Mononuclear cell (primary cell): Measurements from ENCODE around the gene AP2A2. TPM values are rescaled to one million over a fixed set of nuclear protein-coding genes. Genes with fewer than 3 reads are reported as not detected.
"Not testable (repeated sequence)": the region's sequence is repeated elsewhere in the genome, so short reads cannot be mapped to it uniquely, and the experiment has no call there.

Source experiments
- H3K27me3 ChIP-seq: 2 replicates; pipeline ENCODE4 v1.6.0; 2011; ENCODE audit warnings: low read length, control low read depth; ENCODE audit not compliant: insufficient read depth
- H3K4me1 ChIP-seq: 2 replicates; pipeline ENCODE4 v1.5.1; 2011; ENCODE audit warnings: mild to moderate bottlenecking, low read length, control low read depth; ENCODE audit not compliant: insufficient read depth
- H3K4me3 ChIP-seq: 2 replicates; pipeline ENCODE4 v1.5.1; 2011; ENCODE audit warnings: mild to moderate bottlenecking, low read length, moderate library complexity
- H3K9me3 ChIP-seq: 2 replicates; pipeline ENCODE4 v1.5.1; 2011; ENCODE audit warnings: low read depth, mild to moderate bottlenecking, control low read depth, low read length
- total RNA-seq: library from RNA; depleted of rRNA; stranded (reverse); fragments of >200 nt; gene quantifications from one replicate; pipeline ENCODE4 v1.2.3, GENCODE V29; 2012

AP2A2 gene
- total RNA-seq, 1 donor, result 40.0 TPM

DNA sequence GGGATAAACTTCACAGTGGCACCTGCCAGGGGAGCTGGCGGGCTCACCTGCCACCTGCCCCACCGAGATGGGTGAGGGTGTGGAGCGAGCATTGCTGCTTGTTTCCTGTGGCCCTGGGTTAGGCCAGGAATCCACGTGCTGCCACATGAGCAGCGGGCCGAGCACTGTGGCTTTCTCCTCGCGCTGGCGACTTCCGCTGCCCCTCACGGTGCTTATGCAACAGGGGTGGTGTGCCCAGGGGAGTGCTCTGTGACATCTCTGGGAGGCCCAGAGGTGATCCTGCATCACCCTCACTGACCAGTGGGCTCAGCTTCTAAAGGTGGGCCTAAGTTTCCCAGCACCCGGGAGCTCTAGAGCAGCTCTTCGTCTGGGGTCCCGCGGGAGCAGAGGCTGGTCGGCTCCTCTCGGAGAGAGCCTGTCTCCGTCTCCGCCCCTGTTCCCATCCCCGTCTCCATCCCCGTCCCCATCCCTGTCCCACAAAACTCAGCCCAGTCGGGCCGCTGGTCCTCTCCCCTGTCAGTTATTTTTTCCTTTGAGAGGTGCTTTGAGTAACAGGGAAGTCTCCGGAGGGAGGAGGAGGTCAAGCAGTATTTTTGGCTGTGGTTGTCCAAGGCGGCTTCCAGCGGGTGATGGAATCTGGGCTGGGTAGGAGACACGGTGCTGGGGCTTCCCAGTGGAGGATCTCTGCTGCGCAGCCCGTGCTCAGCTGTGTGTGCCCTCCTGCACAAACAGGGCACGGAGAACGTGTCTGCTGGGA is 42.5 kb downstream of the AP2A2 start:
- H3K27me3 ChIP-seq, result no peaks in the 10 kb centered on the region

GRCh38 chr11:968822-969221 is 43.2 kb downstream of the AP2A2 start:
- Histone ChIP-seq H3K27me3 (no peaks in the 10 kb centered on the region), H3K4me1 (peaks cover 20% of the 10 kb centered on the region), H3K9me3 (no peaks in the 10 kb centered on the region), H3K4me3 (no peak overlapping the region)

More for the DNA sequence above, 42.5 kb downstream of the AP2A2 start:
- H3K9me3 ChIP-seq, result no peaks in the 10 kb centered on the region
- H3K4me3 ChIP-seq, result no peak overlapping the region
- H3K4me1 ChIP-seq, result peaks cover 20% of the 10 kb centered on the region

GRCh38 chr11:969651-970205 is 44.1 kb downstream of the AP2A2 start:
- Histone ChIP-seq H3K4me1 (peaks cover 20% of the 10 kb centered on the region), H3K4me3 (no peak overlapping the region), H3K27me3 (no peaks in the 10 kb centered on the region), H3K9me3 (no peaks in the 10 kb centered on the region)

DNA sequence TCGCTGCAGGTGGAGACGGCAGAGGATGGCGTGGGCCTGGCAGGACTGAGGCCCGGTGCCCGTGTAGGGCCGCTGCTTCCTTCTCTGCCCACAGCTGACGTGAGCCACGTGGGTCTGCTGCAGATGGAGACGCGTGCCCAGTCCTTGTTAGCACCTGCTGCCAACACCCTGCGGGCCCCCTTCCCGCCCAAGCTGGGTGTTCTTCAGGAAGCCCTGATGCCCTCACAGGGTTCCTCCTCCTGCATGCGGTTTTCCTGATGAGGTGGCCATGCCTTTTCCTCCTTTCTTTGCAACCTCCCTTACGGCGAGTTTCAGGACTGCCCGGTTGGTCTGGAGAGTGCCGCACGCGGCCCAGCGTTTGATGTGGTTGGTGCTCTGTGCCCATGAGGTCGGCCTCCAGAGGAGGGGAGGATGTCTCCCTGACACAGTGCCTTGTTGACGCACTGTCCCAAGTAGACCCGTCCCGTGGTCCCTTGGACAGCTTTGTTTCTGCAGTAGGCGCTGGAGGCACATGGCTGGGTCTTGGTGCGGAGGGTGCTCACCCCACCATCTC is 44.7 kb downstream of the AP2A2 start:
- Histone ChIP-seq H3K9me3 (no peaks in the 10 kb centered on the region), H3K4me3 (no peak overlapping the region), H3K4me1 (peaks cover 20% of the 10 kb centered on the region), H3K27me3 (no peaks in the 10 kb centered on the region)

GRCh38 chr11:971092-971690 is 45.5 kb downstream of the AP2A2 start:
- Histone ChIP-seq H3K4me3 (no peak overlapping the region), H3K9me3 (no peaks in the 10 kb centered on the region), H3K4me1 (peaks cover 20% of the 10 kb centered on the region), H3K27me3 (no peaks in the 10 kb centered on the region)

DNA sequence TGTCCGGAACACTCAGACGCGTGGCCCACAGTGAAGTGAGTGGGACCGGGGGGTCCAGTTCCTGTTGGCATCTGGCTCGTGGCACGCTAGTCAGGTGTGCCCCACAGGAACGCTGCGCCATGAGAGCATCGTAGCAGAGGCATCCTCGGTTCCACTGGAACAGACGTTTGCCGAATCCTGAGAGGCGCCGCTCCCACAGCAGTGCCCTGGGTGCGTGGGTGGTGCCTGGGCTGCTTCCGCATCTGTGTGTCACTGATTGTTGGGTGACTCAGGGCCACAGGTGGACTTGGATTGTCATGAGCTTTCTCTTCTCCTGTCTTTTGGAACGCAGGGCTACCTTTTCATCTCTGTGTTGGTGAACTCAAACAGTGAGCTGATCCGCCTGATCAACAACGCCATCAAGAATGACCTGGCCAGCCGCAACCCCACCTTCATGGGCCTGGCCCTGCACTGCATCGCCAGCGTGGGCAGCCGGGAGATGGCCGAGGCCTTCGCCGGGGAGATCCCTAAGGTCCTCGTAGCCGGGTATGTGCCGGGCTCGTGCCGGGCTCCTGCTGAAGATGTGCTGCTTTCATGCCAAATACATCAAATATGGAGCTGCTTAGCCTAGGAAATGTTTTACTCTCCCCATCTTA is 46.2 kb downstream of the AP2A2 start:
- Histone ChIP-seq H3K4me3 (no peak overlapping the region), H3K4me1 (peaks cover 20% of the 10 kb centered on the region), H3K9me3 (no peaks in the 10 kb centered on the region), H3K27me3 (no peaks in the 10 kb centered on the region)

GRCh38 chr11:972523-973211 is 47.0 kb downstream of the AP2A2 start:
- peaks cover 20% of the 10 kb centered on the region for H3K4me1 ChIP-seq
- no peaks in the 10 kb centered on the region for H3K27me3 ChIP-seq
- H3K4me3 ChIP-seq, result no peak overlapping the region

DNA sequence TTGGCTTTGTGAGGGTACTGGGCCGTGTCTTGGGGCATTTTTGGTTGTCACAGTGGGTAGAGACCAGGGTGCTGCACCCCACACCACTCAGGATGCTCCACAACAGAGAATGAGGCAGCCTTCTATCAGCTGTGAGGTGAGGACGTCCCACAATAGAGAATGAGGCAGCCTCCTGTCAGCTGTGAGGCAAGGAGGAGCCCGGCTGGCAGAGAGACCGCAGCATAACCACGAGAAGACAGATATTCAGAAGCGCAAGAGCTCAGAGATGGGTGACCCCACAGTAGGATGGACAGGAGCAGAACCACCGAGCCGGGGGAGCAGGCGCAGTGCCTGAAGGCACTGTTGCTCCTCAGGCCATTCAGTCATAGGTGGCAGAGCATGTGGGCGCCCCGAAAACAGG is 47.6 kb downstream of the AP2A2 start:
- Histone ChIP-seq H3K27me3 (no peaks in the 10 kb centered on the region), H3K4me1 (peaks cover 20% of the 10 kb centered on the region), H3K9me3 (no peaks in the 10 kb centered on the region), H3K4me3 (no peak overlapping the region)

More at GRCh38 chr11:972523-973211, 47.0 kb downstream of the AP2A2 start:
- H3K9me3 ChIP-seq, result no peaks in the 10 kb centered on the region

- not testable (repeated sequence) for H3K4me3 ChIP-seq, H3K27me3 ChIP-seq, H3K9me3 ChIP-seq, H3K4me1 ChIP-seq
Observed at GRCh38 chr11:975376-975775, 49.7 kb downstream of the AP2A2 start.

GRCh38 chr11:975827-976226 is 50.2 kb downstream of the AP2A2 start:
- Histone ChIP-seq H3K4me3 (no peak overlapping the region), H3K9me3 (no peaks in the 10 kb centered on the region), H3K27me3 (no peaks in the 10 kb centered on the region), H3K4me1 (peaks cover 5% of the 10 kb centered on the region)

DNA sequence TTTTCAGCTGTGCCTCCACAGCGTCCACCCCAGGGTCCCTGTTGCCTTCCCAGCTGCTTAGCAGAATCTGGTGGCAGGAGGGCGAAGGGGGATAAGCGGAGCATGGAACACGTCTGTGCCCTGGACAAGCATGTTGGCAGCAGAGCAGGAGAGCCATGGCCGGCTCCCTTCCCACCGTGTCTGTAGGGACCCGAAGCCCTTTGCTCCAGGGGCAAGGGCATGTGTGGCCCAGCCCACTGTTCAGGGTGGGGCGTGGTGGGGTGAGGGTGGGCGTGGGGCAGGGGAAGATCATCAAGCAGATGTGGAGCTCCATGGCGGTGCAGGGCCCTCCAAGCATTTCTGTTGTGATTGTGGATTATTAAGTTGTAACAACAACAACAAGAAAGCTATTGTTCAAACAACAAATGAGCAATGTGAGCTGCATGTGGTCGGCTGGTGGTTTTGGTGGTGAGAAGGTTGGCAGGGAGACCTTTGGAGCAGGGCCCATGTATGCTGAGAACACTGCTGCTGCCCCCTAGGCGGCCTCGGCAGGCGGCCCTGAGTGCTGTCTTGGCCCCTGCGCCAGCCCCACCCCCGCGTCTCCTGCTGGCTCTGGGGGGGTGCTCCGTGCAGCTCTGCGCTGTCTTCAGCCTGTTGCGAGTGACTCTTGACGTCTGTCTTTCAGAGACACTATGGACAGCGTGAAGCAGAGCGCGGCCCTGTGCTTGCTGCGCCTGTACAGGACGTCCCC is 50.9 kb downstream of the AP2A2 start:
- H3K4me3 ChIP-seq, result no peak overlapping the region
- no peaks in the 10 kb centered on the region for H3K27me3 ChIP-seq
- H3K4me1 ChIP-seq, result no peaks in the 10 kb centered on the region
- no peaks in the 10 kb centered on the region for H3K9me3 ChIP-seq

- Histone ChIP-seq H3K27me3 (no peaks in the 10 kb centered on the region), H3K4me1 (no peaks in the 10 kb centered on the region), H3K4me3 (no peak overlapping the region), H3K9me3 (no peaks in the 10 kb centered on the region)
Observed at GRCh38 chr11:977830-978720, 52.4 kb downstream of the AP2A2 start.

- Histone ChIP-seq H3K27me3 (no peaks in the 10 kb centered on the region), H3K4me3 (no peak overlapping the region), H3K4me1 (no peaks in the 10 kb centered on the region), H3K9me3 (no peaks in the 10 kb centered on the region)
Observed at GRCh38 chr11:978781-979180, 53.1 kb downstream of the AP2A2 start.
